Activated naive CD8-positive, alpha-beta T cell treated with anti-CD3 and anti-CD28 coated beads, Interleukin-2, amount 10 ng/mL, durations not matched to agents 7 days and 5 days (primary cell): ENCODE measurements around the gene EYA3. TPM values are rescaled to one million over a fixed set of nuclear protein-coding genes. Genes with fewer than 3 reads are reported as not detected.

ENCODE experiments used
- ATAC-seq: fragments of 150-1000 bp; cut with Tn5 transposase; one replicate; pipeline ENCODE4 v1.10.0; 2021; ENCODE audit warnings: low read depth, moderate library complexity
- POLR2A ChIA-PET: fragments of 350-600 bp; sonication (Branson Sonifier 250); formaldehyde crosslinking; loops from one replicate; lab custom pipeline; 2021; ENCODE audit warnings: antibody characterized with exemption; lab: Charles Lee
- DNase-seq: peaks from one replicate; pipeline ENCODE4 v3.0.0; 2021
- H3K27ac Mint-ChIP-seq: one replicate; pipeline ENCODE4 v1.8.0; 2022; ENCODE audit warnings: mild to moderate bottlenecking, mixed read lengths
- H3K27me3 Mint-ChIP-seq: one replicate; pipeline ENCODE4 v1.8.0; 2022; ENCODE audit warnings: mild to moderate bottlenecking, moderate library complexity, mixed read lengths
- H3K36me3 Mint-ChIP-seq: one replicate; pipeline ENCODE4 v1.8.0; 2021; ENCODE audit warnings: mild to moderate bottlenecking, mixed read lengths
- H3K4me1 Mint-ChIP-seq: one replicate; pipeline ENCODE4 v1.8.0; 2021; ENCODE audit warnings: mixed read lengths
- H3K4me3 Mint-ChIP-seq: one replicate; pipeline ENCODE4 v1.8.0; 2022; ENCODE audit warnings: mild to moderate bottlenecking, moderate library complexity, mixed read lengths
- H3K9me3 Mint-ChIP-seq: one replicate; pipeline ENCODE4 v1.8.0; 2021; ENCODE audit warnings: mixed read lengths
- total RNA-seq, 2 experiments: library from RNA; stranded (reverse); gene quantifications; one replicate each; pipeline ENCODE4 v1.2.3, GENCODE V29; 2021

Gene EYA3
- total RNA-seq, 2 experiments from 2014 or later, result 27.0 to 27.3 TPM

GRCh38 chr1:27979151-27979858 lies 109.1 kb downstream of the EYA3 start:
- peaks cover 6% of the 10 kb centered on the region for H3K36me3 Mint-ChIP-seq

GRCh38 chr1:27974417-27974781 lies 114.0 kb downstream of the EYA3 start:
- H3K27ac Mint-ChIP-seq, result no peak overlapping the region

More at GRCh38 chr1:27979151-27979858, 109.1 kb downstream of the EYA3 start:
- H3K27ac Mint-ChIP-seq, result no peak overlapping the region
- POLR2A ChIA-PET, result interaction anchor here (1.0 kb wide), 1 partner anchor 122 kb away, joined by 3 read pairs; no protein-coding TSS in a partner anchor
- no peaks in the 10 kb centered on the region for H3K9me3 Mint-ChIP-seq
- H3K27me3 Mint-ChIP-seq, result no peaks in the 10 kb centered on the region
- DNase-seq (no peak), ATAC-seq (no peak)
- no peak overlapping the region for H3K4me3 Mint-ChIP-seq
- no peaks in the 10 kb centered on the region for H3K4me1 Mint-ChIP-seq

GRCh38 chr1:27973771-27974416 lies 114.5 kb downstream of the EYA3 start:
- POLR2A ChIA-PET, result interaction anchor here (0.7 to 0.9 kb wide), 3 partner anchors 14 to 75 kb away, joined by 3 read pairs; partner anchors contain the start of gene XKR8
- H3K4me3 Mint-ChIP-seq, result no peak overlapping the region
- ATAC-seq (no peak), DNase-seq (no peak)
- H3K27me3 Mint-ChIP-seq, result no peaks in the 10 kb centered on the region
- peaks cover 5% of the 10 kb centered on the region for H3K4me1 Mint-ChIP-seq
- H3K27ac Mint-ChIP-seq, result no peak overlapping the region
- no peaks in the 10 kb centered on the region for H3K9me3 Mint-ChIP-seq
- H3K36me3 Mint-ChIP-seq, result peaks cover 12% of the 10 kb centered on the region

More at GRCh38 chr1:27974417-27974781, 114.0 kb downstream of the EYA3 start:
- no peaks in the 10 kb centered on the region for H3K27me3 Mint-ChIP-seq
- no peak overlapping the region for H3K4me3 Mint-ChIP-seq
- H3K9me3 Mint-ChIP-seq, result no peaks in the 10 kb centered on the region
- POLR2A ChIA-PET, result interaction anchor here (0.6 kb wide), 1 partner anchor 21 kb away, joined by 3 read pairs; no protein-coding TSS in a partner anchor
- ATAC-seq (no peak), DNase-seq (no peak)
- H3K36me3 Mint-ChIP-seq, result peaks cover 12% of the 10 kb centered on the region
- peaks cover 4% of the 10 kb centered on the region for H3K4me1 Mint-ChIP-seq

- no peak for ATAC-seq
- Mint-ChIP-seq H3K4me3 (no peak overlapping the region), H3K36me3 (peaks cover 13% of the 10 kb centered on the region), H3K4me1 (peaks cover 10% of the 10 kb centered on the region), H3K9me3 (no peaks in the 10 kb centered on the region), H3K27me3 (no peaks in the 10 kb centered on the region), H3K27ac (no peak overlapping the region)
- POLR2A ChIA-PET, result interaction anchor here (1.2 kb wide), 1 partner anchor 12 kb away, joined by 5 read pairs; the partner anchor contains the start of gene XKR8
- DNase-seq, result no peak
These were observed 116.3 kb downstream of the EYA3 start for GRCh38 chr1:27972141-27972540.

GRCh38 chr1:27971674-27972073 lies 116.7 kb downstream of the EYA3 start:
- ATAC-seq (no peak), DNase-seq (no peak)
- H3K4me1 Mint-ChIP-seq, result peaks cover 10% of the 10 kb centered on the region
- no peaks in the 10 kb centered on the region for H3K27me3 Mint-ChIP-seq
- no peaks in the 10 kb centered on the region for H3K9me3 Mint-ChIP-seq
- POLR2A ChIA-PET, result interaction anchor here (1.2 kb wide), 1 partner anchor 12 kb away, joined by 5 read pairs; the partner anchor contains the start of gene XKR8
- peaks cover 10% of the 10 kb centered on the region for H3K36me3 Mint-ChIP-seq
- H3K4me3 Mint-ChIP-seq, result no peak overlapping the region
- no peak overlapping the region for H3K27ac Mint-ChIP-seq

GRCh38 chr1:27970401-27970800 lies 118.0 kb downstream of the EYA3 start:
- no peaks in the 10 kb centered on the region for H3K27me3 Mint-ChIP-seq
- POLR2A ChIA-PET, result no interaction called here
- no peaks in the 10 kb centered on the region for H3K9me3 Mint-ChIP-seq
- ATAC-seq, result no peak
- H3K4me3 Mint-ChIP-seq, result no peak overlapping the region
- peaks cover 10% of the 10 kb centered on the region for H3K4me1 Mint-ChIP-seq
- no peak for DNase-seq
- H3K27ac Mint-ChIP-seq, result no peak overlapping the region
- peaks cover 11% of the 10 kb centered on the region for H3K36me3 Mint-ChIP-seq

GRCh38 chr1:27968692-27969091 lies 119.7 kb downstream of the EYA3 start:
- no peak for DNase-seq
- Mint-ChIP-seq H3K27me3 (no peaks in the 10 kb centered on the region), H3K27ac (peak overlapping the region; percentile 1), H3K36me3 (peaks cover 13% of the 10 kb centered on the region), H3K4me1 (peaks cover 12% of the 10 kb centered on the region), H3K4me3 (no peak overlapping the region), H3K9me3 (no peaks in the 10 kb centered on the region)
- POLR2A ChIA-PET, result interaction anchor here (0.6 to 1.0 kb wide), 2 partner anchors 9 to 769 kb away, joined by 3 to 5 read pairs; partner anchors contain the start of gene XKR8
- ATAC-seq, result no peak

GRCh38 chr1:27967884-27968466 lies 120.4 kb downstream of the EYA3 start:
- Mint-ChIP-seq H3K27ac (no peak overlapping the region), H3K36me3 (peaks cover 13% of the 10 kb centered on the region), H3K4me1 (peaks cover 15% of the 10 kb centered on the region), H3K27me3 (no peaks in the 10 kb centered on the region), H3K4me3 (no peak overlapping the region), H3K9me3 (no peaks in the 10 kb centered on the region)
- DNase-seq, result no peak
- ATAC-seq, result no peak
- POLR2A ChIA-PET, result interaction anchor here (1.0 kb wide), 1 partner anchor 8 kb away, joined by 5 read pairs; the partner anchor contains the start of gene XKR8

- Mint-ChIP-seq H3K4me1 (peaks cover 15% of the 10 kb centered on the region), H3K4me3 (no peak overlapping the region)
- POLR2A ChIA-PET, result interaction anchor here (1.3 kb wide), 1 partner anchor 769 kb away, joined by 4 read pairs; the partner anchor contains the start of gene YTHDF2
These were observed 121.1 kb downstream of the EYA3 start for GRCh38 chr1:27967106-27967883.

GRCh38 chr1:27966402-27967105 lies 121.9 kb downstream of the EYA3 start:
- peaks cover 13% of the 10 kb centered on the region for H3K36me3 Mint-ChIP-seq
- H3K4me1 Mint-ChIP-seq, result peaks cover 17% of the 10 kb centered on the region
- DNase-seq (no peak), ATAC-seq (no peak)
- no peaks in the 10 kb centered on the region for H3K27me3 Mint-ChIP-seq
- H3K9me3 Mint-ChIP-seq, result no peaks in the 10 kb centered on the region
- POLR2A ChIA-PET, result interaction anchor here (1.3 kb wide), 1 partner anchor 770 kb away, joined by 4 read pairs; the partner anchor contains the start of gene YTHDF2
- no peak overlapping the region for H3K4me3 Mint-ChIP-seq
- H3K27ac Mint-ChIP-seq, result peak overlapping the region; percentile 60

More at GRCh38 chr1:27967106-27967883, 121.1 kb downstream of the EYA3 start:
- ATAC-seq (no peak), DNase-seq (no peak)
- Mint-ChIP-seq H3K27me3 (no peaks in the 10 kb centered on the region), H3K36me3 (peaks cover 13% of the 10 kb centered on the region), H3K27ac (no peak overlapping the region), H3K9me3 (no peaks in the 10 kb centered on the region)

- peaks cover 20% of the 10 kb centered on the region for H3K4me1 Mint-ChIP-seq
- POLR2A ChIA-PET, result no interaction called here
- no peaks in the 10 kb centered on the region for H3K27me3 Mint-ChIP-seq
- ATAC-seq, result no peak
- peak overlapping the region; percentile 28 for H3K27ac Mint-ChIP-seq
- no peak for DNase-seq
- H3K4me3 Mint-ChIP-seq, result no peak overlapping the region
- H3K36me3 Mint-ChIP-seq, result peaks cover 7% of the 10 kb centered on the region
- H3K9me3 Mint-ChIP-seq, result no peaks in the 10 kb centered on the region
These were observed 125.0 kb downstream of the EYA3 start for GRCh38 chr1:27963393-27963792.

- no peak overlapping the region for H3K27ac Mint-ChIP-seq
- H3K4me1 Mint-ChIP-seq, result peaks cover 18% of the 10 kb centered on the region
- POLR2A ChIA-PET, result interaction anchor here (0.5 to 0.8 kb wide), 2 partner anchors 18 to 26 kb away, joined by 3 to 4 read pairs; no protein-coding TSS in a partner anchor
- DNase-seq, result no peak
- peak overlapping the region; percentile 85 for H3K4me3 Mint-ChIP-seq
- H3K9me3 Mint-ChIP-seq, result no peaks in the 10 kb centered on the region
- no peak for ATAC-seq
- peaks cover 5% of the 10 kb centered on the region for H3K36me3 Mint-ChIP-seq
- H3K27me3 Mint-ChIP-seq, result peaks cover 4% of the 10 kb centered on the region
These were observed 126.7 kb downstream of the EYA3 start for GRCh38 chr1:27961646-27962221.
